Hippocampal formation (tissue), 2 donors: Measurements from ENCODE around the gene TIMP1.

Experiments
- DNase-seq, 2 donors: peaks; one replicate each; lab custom pipeline; 2025; lab: John Stamatoyannopoulos, UW

The TIMP1 gene

DNA sequence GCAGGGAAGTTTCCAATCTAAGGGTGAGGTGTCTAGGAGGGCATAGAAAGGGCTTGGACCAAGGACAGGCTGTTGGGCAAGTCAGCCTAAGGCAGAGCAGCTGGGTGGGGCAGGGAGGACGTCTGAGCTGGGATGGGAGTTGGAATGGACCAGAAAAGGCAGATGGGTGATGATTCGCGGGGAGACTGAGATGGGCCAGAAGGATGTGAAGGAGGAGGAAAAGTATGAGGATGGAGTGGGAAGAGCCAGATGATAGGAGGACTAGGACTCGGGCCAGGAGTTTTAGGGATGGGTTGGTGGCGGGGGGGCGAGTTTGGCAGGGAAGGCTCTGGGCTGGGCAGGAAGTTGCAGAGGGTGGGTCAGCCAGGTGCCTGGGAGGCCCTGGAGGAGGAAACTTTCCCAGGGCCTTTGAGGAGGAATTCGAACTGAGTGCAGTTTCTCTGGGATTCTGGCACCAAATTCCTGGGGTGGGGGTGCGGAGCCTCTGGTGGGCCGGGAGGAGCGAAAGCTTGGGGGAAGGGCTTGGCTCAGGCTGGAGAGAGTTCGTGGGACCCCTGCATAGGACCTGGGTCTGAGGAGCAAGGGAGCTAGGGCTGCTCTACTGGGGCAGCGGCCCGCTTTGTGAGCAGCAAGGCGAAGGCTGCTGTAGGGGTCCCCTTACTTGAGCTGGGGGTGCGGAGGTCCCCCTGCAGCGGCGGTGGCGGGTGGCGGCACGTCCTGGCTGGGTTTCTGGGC lies 8.7 kb upstream of the TIMP1 start:
- peak in 1 of 2 donors; percentile 12 for DNase-seq

DNA sequence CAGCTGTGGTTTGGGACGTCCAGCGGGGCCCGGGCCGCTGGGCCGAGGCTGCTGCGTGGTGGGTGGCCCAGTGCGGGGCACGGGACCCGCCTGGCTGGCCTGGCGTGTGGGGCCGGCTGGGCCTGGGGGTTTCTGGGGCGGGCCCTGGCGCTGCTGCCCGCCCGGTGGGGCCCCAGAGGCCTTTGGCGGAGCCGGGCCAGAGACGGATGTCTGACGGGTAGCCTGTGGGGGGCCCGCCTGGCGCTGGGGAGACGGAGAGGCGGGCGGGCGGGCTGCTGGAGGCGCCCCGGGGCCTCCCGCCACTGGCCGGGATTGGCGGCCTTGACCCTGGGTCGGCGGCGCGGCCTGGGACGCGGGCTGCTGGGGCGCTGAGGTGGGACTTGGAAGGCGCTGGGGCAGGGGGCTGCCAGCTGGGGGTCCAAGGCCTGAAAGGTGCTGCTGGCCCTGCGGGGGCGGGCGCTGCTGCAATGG lies 8.1 kb upstream of the TIMP1 start:
- DNase-seq, result no peak

DNA sequence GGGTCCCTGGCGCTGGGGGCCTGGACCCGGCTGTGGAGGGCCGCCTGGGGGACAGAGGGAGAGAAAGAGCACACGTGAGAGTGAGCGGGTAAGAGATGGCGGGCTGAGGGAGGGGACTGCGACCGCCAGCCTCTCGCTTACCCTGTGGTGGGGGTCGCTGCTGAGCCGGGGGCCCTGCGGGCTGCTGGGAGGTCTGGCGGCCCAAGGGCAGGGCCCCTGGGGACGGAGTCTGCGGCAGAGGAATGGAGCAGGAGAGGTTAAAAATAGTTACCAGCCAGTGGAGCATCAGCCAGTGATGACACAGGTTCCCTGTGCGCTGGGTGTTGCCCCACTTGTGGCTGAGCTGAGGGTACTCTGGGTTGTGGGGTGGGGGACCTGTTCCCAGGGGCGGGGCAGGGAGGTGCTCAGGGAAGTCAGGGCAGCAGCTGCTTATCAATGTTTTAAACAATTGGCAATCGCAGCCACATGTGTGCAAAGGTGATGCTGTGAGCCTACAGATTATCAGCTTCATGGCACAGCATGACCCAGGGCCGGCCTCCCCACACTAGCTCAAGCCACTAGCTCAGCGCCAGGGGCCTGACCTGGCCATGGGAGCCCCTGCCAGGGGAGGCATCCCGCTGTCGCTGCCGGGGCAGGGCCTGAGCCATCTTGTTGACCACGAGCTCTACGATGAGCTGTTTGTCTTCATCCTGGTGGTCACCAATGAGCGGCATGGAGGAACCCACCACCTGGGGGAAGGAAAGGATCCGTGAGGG lies 7.5 kb upstream of the TIMP1 start:
- DNase-seq, result no peak

DNA sequence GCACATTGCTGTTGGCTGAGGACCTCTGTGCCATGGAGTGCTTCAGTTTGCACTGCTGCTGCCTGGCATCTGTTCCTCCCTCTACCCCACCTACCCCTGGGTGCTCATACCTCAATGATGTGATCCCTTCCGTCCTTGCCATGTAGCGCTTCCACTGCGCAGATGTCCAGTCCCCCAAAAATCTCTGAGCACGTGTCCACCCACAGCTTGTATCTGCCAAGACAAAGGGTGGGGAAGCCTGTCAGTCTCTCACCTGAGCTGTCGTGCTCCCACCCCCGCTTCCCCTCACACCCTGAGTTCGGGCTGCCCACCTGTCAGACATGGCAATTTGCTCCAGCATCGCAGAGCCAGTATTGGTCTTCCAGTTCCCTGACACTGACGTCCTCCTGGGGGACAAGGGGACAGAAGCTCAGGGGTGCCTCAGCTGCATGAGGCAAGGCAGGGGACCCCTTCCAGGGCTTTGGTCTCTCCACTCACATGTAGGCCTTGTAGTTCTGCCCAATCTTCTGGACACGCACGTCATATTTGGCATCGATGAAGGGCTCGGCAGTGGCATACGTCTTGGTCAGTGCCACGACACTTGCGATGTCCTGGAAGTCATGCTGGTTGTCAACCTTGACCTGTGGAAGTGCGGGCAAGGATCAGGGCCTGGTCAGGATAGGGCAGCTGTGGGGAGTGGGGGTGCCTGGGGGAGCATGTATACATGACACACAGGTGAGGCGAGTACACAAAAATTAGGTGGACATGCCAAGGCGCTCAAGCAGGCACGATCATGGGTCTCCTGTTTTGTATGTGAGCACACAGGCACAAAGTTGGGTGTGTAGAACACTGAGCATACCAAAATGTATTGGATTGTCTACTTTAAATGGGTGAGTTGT lies 6.0 kb upstream of the TIMP1 start:
- DNase-seq, result no peak

DNA sequence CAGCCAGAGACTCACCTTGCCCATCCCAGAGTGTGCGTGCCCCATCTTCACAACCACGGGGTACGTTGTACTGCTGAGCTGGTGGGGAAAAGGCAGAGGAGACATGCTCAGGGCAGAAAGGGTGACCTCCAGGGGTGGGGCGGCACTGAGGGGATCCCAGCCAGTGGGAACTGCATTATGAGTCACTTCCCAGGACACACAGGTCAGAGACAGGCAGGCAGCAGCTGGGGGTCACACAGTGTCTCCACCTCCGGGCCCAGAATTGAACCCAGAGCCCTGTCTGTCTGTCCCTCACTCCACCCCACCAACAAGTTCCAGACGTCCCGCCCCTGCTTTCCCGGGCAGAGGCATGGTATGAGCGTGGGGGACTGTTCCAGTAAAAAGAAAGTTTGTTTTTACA lies 4.8 kb upstream of the TIMP1 start:
- no peak for DNase-seq

DNA sequence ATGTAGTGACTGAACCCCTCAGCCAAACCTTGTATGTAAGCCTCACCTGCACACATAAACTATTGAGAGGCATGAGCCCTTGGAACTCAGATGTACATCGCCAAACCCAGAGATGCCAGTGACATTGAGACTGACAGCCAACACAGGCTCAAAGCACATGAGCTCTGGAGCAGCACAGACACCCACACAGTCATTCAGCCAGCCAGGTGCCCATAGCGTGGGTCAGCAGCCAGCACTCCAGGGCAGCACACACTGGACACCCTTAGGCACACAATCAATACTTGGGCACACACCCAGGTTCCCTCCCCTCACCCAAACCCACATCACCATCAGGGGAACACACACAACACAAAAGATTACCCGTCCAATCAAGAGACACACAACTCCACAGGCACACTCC lies 4.3 kb upstream of the TIMP1 start:
- no peak for DNase-seq

DNA sequence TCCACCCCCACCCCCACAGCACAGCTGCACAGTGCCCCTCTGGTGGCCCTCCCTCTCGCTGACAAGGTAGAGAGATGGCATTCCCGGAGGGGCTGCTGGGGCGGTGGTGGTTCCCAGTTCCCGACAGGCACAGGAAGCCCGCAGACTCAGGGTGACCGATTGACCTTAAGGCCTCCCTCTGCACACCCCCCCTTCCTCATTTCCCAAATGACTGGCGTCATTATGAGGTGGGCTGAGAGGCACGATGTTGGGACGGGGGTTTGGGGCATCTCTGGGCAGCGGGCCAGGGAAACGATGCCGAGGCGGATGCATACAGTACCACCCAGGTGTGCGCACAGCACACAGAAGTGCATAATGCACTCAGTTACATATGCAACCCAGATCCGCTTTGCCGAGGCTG lies 3.5 kb upstream of the TIMP1 start:
- DNase-seq, result no peak

DNA sequence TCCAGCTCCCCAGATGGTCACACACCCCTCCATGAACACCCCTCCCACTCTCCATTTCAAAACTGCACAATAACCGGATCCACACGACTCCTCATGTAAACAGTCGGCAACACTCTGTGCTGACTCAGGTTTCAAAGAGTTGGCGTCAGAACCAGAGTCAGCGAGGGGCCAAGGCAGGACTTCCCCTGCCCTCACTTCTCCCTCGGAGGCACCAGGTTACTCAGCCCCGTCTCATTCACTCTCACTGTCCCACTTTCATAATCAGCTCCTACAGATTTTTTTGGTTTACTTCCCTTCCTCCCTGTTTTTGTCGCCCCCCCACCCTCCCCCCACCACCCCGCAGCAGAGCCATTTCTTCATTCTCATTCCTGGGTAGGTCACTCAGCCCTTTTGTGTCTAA lies 2.7 kb upstream of the TIMP1 start:
- no peak for DNase-seq

DNA sequence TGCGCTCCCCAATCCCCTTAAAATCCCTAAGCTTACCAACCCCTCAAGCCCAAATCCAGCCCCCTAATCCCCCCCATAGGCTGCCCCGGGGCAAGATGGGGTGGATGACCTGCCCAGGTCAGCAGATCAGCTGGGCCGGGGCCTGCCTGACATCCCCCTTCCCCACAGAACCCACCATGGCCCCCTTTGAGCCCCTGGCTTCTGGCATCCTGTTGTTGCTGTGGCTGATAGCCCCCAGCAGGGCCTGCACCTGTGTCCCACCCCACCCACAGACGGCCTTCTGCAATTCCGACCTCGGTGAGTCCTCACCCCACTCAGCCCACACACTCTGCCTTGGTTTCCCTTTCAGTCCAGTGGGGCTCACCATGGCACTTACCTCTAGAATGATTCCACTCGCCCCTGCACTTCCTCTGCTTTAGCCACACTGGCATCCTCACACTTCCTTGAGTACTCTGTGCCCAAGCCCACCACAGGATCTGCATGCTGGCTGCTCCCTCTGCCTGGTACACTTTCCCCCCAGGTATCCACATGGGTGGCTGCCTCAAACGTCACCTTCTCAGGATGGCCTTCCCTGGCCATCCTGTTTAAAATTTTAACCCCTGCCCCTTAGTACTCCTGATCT lies 1.1 kb downstream of the TIMP1 start:
- DNase-seq, result no peak

DNA sequence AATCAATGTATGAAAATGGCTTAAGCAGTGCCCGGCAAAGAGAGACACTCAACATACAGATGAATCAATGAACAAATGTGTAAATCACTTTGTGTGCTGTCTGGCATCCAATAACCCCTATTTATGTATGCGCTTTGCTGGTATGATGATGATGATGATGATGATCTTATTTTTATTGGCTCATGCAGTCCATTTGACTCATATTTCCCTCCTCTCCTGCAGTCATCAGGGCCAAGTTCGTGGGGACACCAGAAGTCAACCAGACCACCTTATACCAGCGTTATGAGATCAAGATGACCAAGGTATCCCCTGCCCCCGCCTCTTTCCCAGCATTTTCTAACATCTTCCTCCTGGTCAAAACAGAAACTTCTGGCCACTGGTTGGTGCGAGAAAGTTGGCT lies 2.5 kb downstream of the TIMP1 start:
- no peak for DNase-seq

DNA sequence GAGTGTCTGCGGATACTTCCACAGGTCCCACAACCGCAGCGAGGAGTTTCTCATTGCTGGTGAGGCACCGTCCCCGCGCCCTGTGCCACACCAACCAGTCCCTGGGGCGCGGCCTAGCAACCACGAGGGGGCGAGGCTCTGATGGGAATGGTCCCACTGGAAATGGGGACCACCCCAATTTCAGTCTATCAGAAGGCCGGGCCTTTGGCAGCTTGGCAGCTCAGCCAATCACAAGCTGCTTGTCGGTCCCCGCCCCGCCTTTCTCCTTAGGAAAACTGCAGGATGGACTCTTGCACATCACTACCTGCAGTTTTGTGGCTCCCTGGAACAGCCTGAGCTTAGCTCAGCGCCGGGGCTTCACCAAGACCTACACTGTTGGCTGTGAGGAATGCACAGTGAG lies 3.0 kb downstream of the TIMP1 start:
- DNase-seq, result no peak

DNA sequence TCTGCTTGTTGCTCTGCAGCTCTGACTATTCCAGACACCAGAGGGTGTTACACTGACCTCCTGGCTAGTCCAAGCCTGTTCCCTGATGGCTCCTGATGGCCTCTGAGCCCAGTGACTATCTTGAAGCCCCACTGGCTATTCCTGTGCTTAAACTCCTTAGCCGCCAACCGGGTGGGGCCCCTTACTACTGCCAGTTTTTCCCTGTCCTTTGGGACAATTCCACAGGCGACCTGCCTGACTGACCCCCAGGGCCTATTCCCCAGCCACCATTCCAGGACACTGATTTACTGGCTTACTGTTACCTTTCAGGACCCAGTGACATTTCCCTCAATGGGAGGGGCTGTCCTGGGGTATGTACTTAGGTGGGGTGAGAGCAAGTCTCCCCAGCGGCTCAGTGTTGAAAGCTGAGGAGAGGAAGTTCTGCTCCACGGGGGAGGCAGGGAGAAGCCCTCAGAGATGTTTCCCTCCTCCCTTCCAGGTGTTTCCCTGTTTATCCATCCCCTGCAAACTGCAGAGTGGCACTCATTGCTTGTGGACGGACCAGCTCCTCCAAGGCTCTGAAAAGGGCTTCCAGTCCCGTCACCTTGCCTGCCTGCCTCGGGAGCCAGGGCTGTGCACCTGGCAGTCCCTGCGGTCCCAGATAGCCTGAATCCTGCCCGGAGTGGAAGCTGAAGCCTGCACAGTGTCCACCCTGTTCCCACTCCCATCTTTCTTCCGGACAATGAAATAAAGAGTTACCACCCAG lies 4.0 kb downstream of the TIMP1 start:
- no peak for DNase-seq

DNA sequence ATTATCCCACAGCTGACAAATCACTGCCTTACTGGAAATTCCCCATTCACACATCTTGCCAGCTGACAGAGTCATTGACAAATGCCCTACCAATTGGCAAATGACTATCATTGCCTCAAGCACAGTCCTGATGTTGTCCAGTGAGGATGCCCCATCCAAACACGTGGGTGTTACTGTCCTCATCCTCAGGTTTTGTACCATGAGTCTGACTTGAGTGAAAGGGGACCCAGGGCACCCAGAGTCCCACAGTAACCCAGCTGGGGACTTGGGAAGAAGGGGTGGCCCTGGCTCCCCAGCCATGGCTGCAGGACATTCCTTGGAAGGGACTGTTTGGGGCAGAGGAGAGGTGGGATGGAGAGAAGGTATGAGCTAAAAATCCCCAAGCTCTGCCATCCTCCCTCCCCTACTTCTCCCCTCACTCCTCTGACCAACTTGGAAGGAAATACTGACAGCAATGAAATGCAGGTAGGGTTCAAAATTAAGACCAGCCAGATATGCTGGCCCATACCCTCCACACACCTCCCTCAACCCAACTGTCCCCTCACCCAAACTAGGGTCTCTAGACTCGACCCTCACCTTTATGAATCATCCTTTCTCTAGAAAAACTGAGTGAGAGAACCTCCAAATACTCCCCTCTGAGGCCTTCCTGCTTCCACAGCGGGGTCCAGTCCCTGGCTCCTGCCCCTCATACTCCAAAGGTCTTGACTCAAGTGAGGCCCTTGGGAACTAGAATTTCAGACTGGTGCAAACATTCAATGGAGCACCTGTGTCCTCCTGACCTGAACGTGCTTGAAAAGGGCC lies 5.1 kb downstream of the TIMP1 start:
- no peak for DNase-seq

DNA sequence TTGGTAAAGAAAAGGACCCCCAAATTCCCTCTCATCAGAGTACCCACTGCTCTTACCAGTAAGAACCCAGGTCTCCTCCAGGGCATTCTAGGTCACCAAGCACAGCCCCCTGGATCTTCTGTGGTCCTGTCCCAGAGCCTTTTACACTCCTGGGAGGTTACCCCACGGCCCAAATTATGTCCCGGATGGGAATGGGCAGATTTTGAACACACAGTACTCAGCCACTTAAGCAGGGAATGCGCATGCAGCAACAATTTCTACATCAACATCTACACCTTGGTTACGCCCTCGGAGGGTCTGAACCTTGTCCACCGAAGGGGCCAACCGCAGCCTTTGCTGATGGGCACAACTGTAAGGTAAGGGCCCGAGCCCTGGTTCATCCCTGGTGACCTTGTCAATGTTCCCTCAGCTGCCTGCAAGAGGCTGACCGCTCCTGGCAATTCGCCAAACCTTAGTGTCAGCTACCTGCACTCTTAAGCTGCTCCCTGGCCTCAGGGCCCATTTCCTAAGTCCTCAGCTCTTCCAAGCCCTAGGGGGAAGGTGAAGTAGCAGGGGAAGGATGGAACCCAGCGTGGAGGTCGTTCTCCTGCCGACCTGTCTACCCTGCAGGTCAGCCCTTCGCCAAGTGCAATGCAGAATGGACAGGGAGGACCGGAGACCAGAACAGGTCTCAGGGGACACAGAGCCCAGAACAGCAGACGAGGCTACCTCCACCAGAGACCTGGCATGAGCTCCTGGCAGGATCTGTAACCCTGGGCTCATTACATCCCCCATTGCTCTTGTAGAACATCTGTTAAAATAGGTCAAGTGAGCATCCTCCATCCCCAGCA lies 5.9 kb downstream of the TIMP1 start:
- DNase-seq, result no peak

DNA sequence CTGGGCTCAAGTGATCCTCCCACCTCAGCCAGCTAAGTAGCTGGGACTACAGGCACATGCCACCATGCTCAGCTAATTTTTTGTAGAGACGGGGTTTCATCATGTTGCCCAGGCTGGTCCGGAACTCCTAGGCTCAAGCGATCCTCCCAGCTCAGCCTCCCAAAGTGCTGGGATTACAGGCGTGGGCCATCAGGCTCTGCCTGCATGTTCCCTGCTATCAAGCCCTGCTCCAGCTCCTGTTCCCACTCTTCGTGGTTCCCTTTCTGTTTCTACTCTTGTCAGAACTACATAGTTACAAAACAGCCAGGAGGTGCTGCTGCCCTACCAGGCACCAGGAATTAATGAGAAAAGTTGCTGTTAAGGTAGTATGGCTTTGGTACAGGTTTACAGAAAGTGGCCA lies 8.7 kb downstream of the TIMP1 start:
- no peak for DNase-seq

DNA sequence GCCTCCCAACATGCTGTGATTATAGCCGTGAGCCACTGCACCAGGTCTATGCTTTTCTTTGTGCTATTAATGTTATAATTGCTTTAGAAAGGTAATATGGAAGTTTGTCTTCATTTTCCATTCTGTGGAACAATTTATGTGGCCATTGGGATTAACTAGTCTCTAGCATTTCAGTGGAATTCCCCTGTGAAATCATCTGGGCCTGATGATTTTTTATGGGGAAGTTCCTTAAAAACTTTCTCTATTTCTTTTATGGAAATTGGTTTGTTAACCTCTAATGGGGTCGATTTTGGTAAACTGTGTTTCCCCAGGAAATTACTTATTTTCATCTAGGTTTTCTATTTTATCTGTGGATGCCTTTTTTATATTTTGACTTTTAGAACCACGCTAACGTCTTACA lies 11.3 kb downstream of the TIMP1 start:
- no peak for DNase-seq

DNA sequence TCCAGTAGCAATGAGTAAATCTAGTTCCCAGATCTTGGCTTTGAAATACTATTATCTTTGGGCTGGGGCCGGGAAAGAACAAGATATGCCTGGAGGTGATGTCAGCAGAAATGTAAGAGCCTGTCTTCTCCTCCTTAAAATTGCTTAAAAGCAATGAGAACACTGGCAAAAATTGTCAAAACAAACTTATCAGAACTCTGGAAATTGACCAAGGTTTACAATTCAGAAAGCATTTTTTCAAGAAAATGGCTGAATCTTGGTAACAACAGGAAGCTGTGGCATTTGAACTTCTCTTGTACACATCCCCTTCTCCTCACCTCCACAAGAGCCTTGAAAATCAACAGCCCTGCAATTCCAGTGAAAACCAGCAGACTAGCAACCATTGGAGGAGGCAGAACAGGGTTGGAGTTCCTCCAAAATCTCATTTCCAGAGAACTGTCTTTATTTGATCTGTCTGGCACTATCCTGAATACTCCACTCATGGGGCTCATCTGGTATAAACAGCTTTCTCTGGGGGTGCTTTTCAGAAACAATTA lies 13.5 kb downstream of the TIMP1 start:
- DNase-seq, result no peak

DNA sequence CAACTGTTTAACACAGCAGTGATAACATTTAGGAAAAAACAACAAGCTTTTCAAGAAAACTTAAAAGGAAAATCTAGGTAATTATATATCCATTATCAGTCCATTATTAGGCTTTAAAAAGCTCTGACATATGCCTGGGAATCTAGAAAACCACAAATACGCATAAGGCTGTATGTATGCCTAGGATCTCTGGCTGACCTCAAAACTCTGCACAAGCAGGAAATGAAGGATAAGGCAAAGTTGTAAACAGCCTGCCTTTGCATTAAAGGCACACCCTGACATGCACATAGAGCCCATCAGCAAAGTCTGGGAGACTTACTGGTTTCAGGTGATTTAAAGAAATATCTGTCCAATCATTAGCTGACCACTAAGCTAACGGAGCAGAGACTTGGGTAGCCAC lies 14.0 kb downstream of the TIMP1 start:
- DNase-seq, result no peak

DNA sequence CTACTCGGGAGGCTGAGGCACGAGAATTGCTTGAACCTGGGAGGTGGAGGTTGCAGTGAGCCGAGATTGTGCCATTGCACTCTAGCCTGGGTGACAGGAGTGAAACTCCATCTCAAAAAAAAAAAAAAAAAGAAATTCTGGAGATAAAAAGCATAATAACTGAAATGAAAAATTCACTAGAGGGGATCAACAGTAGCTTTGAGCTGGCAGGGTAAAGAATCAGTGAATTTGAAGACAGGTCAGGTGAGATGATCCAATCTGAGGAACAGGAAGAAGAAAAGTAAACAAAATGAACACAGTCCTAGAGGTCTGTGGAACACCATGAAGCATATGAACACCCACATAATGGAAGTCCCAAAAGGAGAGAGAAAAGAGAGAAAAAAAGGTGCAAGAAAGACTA lies 15.0 kb downstream of the TIMP1 start:
- no peak for DNase-seq
